ENCODE results near the gene MCM6.

MCM6 gene

GRCh38 chr2:135849087-135849486 is 27.2 kb downstream of the MCM6 start:
- Histone ChIP-seq H3K9me3 (no peaks in the 10 kb centered on the region), H3K27ac (no peak overlapping the region), H3K27me3 (no peaks in the 10 kb centered on the region), H3K36me3 (peaks cover 42 to 76% (median 44%) of the 10 kb centered on the region in 3 donors), H3K4me1 (no peaks in the 10 kb centered on the region), H3K4me3 (no peak overlapping the region)
- intact Hi-C loops (cut with DNase I; ENCODE audit: low total_unique reads): no loop called here
- DNase-seq: no peak
- no peak for TF ChIP-seq CTCF (IDR thresholded peaks at IDR 0.05)

GRCh38 chr2:135845997-135846396 is 30.2 kb downstream of the MCM6 start:
- peaks cover 44 to 88% (median 46%) of the 10 kb centered on the region in 3 donors for H3K36me3 ChIP-seq
- TF ChIP-seq CTCF (IDR thresholded peaks at IDR 0.05): no peak
- H3K27ac ChIP-seq: no peak overlapping the region
- no peaks in the 10 kb centered on the region for H3K27me3 ChIP-seq
- H3K4me3 ChIP-seq: no peak overlapping the region
- peaks cover 0 to 4% (median 0%) of the 10 kb centered on the region in 4 donors for H3K4me1 ChIP-seq
- no peak for DNase-seq
- intact Hi-C loops (cut with DNase I; ENCODE audit: low total_unique reads): no loop called here
- H3K9me3 ChIP-seq: no peaks in the 10 kb centered on the region

GRCh38 chr2:135845257-135845656 is 31.0 kb downstream of the MCM6 start:
- H3K4me3 ChIP-seq: no peak overlapping the region
- H3K36me3 ChIP-seq: peaks cover 37 to 81% (median 39%) of the 10 kb centered on the region in 3 donors
- no peaks in the 10 kb centered on the region for H3K9me3 ChIP-seq
- no peak for DNase-seq
- no peaks in the 10 kb centered on the region for H3K27me3 ChIP-seq
- H3K4me1 ChIP-seq: peaks cover 0 to 12% (median 0%) of the 10 kb centered on the region in 4 donors
- no peak for TF ChIP-seq CTCF (IDR thresholded peaks at IDR 0.05)
- H3K27ac ChIP-seq: no peak overlapping the region
- intact Hi-C loops (cut with DNase I; ENCODE audit: low total_unique reads): no loop called here

GRCh38 chr2:135844301-135844895 is 31.8 kb downstream of the MCM6 start:
- no peak for TF ChIP-seq CTCF (IDR thresholded peaks at IDR 0.05)

GRCh38 chr2:135843671-135844070 is 32.6 kb downstream of the MCM6 start:
- Histone ChIP-seq H3K27ac (no peak overlapping the region), H3K9me3 (no peaks in the 10 kb centered on the region), H3K27me3 (no peaks in the 10 kb centered on the region), H3K4me1 (peaks cover 0 to 19% (median 0%) of the 10 kb centered on the region in 4 donors), H3K4me3 (no peak overlapping the region), H3K36me3 (peaks cover 35 to 67% (median 36%) of the 10 kb centered on the region in 3 donors)
- no peak for DNase-seq
- no peak for TF ChIP-seq CTCF (IDR thresholded peaks at IDR 0.05)
- intact Hi-C loops (cut with DNase I; ENCODE audit: low total_unique reads): no loop called here

More at GRCh38 chr2:135844301-135844895, 31.8 kb downstream of the MCM6 start:
- Histone ChIP-seq H3K9me3 (no peaks in the 10 kb centered on the region), H3K4me3 (no peak overlapping the region), H3K27ac (no peak overlapping the region), H3K36me3 (peaks cover 36 to 74% (median 39%) of the 10 kb centered on the region in 3 donors), H3K4me1 (peaks cover 0 to 19% (median 0%) of the 10 kb centered on the region in 4 donors), H3K27me3 (no peaks in the 10 kb centered on the region)
- DNase-seq: no peak
- intact Hi-C loops (cut with DNase I; ENCODE audit: low total_unique reads): no loop called here

Measured in tibial artery (tissue), 4 donors.